Measurements from ENCODE around the gene POC1B. TPM values are rescaled to one million over a fixed set of nuclear protein-coding genes. Genes with fewer than 3 reads are reported as not detected.

The POC1B gene

GRCh38 chr12:89370421-89370831 is 155.4 kb downstream of the POC1B start:
- no peaks in the 10 kb centered on the region for H3K79me2 ChIP-seq (ENCODE audit: control insufficient read depth, insufficient read depth, low read length)
- H3K4me3 ChIP-seq (ENCODE audit: low read length), result no peak overlapping the region
- no peak overlapping the region for H3K9ac ChIP-seq (ENCODE audit: low read length)
- H3K23ac ChIP-seq (ENCODE audit: low read length), result no peak overlapping the region
- H2BK120ac ChIP-seq (ENCODE audit: low read depth, low read length), result no peak overlapping the region
- no peaks in the 10 kb centered on the region for H3K4me1 ChIP-seq (ENCODE audit: control insufficient read depth, low read depth, low read length)
- no peak overlapping the region for H3K4me2 ChIP-seq (ENCODE audit: low read length)
- H4K8ac ChIP-seq (ENCODE audit: low read depth, low read length), result no peak overlapping the region
- H3K56ac ChIP-seq (ENCODE audit: low read length), result no peak overlapping the region
- H2BK15ac ChIP-seq (replicated peaks; ENCODE audit: low read depth), result no peak overlapping the region
- H3K79me1 ChIP-seq (ENCODE audit: low read length), result no peaks in the 10 kb centered on the region
- H3K36me3 ChIP-seq (ENCODE audit: control insufficient read depth, insufficient read depth, low read length), result no peaks in the 10 kb centered on the region
- H2AK5ac ChIP-seq (ENCODE audit: low read length), result no peak overlapping the region
- H4K5ac ChIP-seq (ENCODE audit: low read length), result no peak overlapping the region
- WGBS (ENCODE audit: extremely low coverage, insufficient coverage, low lambda C conversion rate), result no CpG with 5 or more reads among the region's 3 CpGs
- no peak overlapping the region for H3K18ac ChIP-seq (ENCODE audit: low read length)
- no peak for DNase-seq
- no peak overlapping the region for H3K4ac ChIP-seq (ENCODE audit: low read depth, low read length)
- H3K27ac ChIP-seq (ENCODE audit: low read depth, low read length), result no peak overlapping the region
- no peaks in the 10 kb centered on the region for H3K27me3 ChIP-seq (ENCODE audit: insufficient read depth, low read length, poor library complexity)
- H2BK5ac ChIP-seq (ENCODE audit: low read length), result no peak overlapping the region

Small RNA genes lying within 50 kb of the gene (small RNA-seq; reads per million reads assigned to genes)
- gene AC025034.2 (ENCODE audit: insufficient read depth) (not detected), gene POC1B-GALNT4 (ENCODE audit: insufficient read depth) (not detected)
